HL-60 (cell line): ENCODE data around the gene MAD1L1.

Source experiments
- GABPA ChIP-seq: IDR thresholded peaks from 2 replicates; pipeline ENCODE4 v1.6.1; 2012; ENCODE audit warnings: low read depth
- SPI1 ChIP-seq: IDR thresholded peaks from 2 replicates; pipeline ENCODE4 v1.6.1; 2012; ENCODE audit warnings: low read depth, mild to moderate bottlenecking, borderline replicate concordance
- TF ChIP-seq, protein P1 (sequence below): IDR thresholded peaks from 2 replicates; pipeline ENCODE4 v1.6.1; 2012; ENCODE audit warnings: low read depth; ENCODE audit not compliant: insufficient replicate concordance
- TF ChIP-seq, protein P2 (sequence below): IDR thresholded peaks from one replicate; pipeline ENCODE4 v1.5.1; 2011; ENCODE audit warnings: low read length, control low read depth, inconsistent platforms; ENCODE audit not compliant: insufficient read depth

DNA sequence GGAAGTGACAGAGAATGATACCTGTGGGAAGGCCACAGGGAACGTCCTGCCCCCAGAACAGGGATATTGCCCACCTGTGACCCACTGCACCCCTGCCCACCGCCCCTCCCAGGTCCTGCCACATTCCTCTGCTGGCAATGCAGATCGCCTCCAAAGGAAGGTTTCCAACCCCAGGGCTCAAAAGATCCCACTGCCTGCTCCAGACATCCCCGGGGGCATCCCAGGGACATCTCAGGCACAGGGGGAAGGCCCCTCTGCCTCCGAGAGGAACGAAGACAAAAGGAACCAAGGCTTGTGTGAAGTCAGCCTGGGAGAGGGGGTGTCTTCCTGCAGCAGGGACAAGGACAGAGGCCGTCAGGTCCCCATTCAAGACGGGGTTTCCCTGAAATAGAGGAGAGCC is 37.8 kb upstream of the MAD1L1 start:
- TF ChIP-seq, protein P1, sequence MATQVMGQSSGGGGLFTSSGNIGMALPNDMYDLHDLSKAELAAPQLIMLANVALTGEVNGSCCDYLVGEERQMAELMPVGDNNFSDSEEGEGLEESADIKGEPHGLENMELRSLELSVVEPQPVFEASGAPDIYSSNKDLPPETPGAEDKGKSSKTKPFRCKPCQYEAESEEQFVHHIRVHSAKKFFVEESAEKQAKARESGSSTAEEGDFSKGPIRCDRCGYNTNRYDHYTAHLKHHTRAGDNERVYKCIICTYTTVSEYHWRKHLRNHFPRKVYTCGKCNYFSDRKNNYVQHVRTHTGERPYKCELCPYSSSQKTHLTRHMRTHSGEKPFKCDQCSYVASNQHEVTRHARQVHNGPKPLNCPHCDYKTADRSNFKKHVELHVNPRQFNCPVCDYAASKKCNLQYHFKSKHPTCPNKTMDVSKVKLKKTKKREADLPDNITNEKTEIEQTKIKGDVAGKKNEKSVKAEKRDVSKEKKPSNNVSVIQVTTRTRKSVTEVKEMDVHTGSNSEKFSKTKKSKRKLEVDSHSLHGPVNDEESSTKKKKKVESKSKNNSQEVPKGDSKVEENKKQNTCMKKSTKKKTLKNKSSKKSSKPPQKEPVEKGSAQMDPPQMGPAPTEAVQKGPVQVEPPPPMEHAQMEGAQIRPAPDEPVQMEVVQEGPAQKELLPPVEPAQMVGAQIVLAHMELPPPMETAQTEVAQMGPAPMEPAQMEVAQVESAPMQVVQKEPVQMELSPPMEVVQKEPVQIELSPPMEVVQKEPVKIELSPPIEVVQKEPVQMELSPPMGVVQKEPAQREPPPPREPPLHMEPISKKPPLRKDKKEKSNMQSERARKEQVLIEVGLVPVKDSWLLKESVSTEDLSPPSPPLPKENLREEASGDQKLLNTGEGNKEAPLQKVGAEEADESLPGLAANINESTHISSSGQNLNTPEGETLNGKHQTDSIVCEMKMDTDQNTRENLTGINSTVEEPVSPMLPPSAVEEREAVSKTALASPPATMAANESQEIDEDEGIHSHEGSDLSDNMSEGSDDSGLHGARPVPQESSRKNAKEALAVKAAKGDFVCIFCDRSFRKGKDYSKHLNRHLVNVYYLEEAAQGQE: no peak
- TF ChIP-seq, protein P2, sequence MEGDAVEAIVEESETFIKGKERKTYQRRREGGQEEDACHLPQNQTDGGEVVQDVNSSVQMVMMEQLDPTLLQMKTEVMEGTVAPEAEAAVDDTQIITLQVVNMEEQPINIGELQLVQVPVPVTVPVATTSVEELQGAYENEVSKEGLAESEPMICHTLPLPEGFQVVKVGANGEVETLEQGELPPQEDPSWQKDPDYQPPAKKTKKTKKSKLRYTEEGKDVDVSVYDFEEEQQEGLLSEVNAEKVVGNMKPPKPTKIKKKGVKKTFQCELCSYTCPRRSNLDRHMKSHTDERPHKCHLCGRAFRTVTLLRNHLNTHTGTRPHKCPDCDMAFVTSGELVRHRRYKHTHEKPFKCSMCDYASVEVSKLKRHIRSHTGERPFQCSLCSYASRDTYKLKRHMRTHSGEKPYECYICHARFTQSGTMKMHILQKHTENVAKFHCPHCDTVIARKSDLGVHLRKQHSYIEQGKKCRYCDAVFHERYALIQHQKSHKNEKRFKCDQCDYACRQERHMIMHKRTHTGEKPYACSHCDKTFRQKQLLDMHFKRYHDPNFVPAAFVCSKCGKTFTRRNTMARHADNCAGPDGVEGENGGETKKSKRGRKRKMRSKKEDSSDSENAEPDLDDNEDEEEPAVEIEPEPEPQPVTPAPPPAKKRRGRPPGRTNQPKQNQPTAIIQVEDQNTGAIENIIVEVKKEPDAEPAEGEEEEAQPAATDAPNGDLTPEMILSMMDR: no peak
- TF ChIP-seq SPI1 (no peak), GABPA (no peak)
